ENCODE measurements around the gene LIG4.

The LIG4 gene

GRCh38 chr13:108215436-108215835, at the start of gene LIG4:
Gene LIG4 (minus strand): TSS chr13:108215536. CDS start chr13:108211268, 4,268 bp downstream.
- peak within 1 kb of the TSS; percentile 62 for H3K4me3 ChIP-seq (ENCODE audit: low read length)

DNA sequence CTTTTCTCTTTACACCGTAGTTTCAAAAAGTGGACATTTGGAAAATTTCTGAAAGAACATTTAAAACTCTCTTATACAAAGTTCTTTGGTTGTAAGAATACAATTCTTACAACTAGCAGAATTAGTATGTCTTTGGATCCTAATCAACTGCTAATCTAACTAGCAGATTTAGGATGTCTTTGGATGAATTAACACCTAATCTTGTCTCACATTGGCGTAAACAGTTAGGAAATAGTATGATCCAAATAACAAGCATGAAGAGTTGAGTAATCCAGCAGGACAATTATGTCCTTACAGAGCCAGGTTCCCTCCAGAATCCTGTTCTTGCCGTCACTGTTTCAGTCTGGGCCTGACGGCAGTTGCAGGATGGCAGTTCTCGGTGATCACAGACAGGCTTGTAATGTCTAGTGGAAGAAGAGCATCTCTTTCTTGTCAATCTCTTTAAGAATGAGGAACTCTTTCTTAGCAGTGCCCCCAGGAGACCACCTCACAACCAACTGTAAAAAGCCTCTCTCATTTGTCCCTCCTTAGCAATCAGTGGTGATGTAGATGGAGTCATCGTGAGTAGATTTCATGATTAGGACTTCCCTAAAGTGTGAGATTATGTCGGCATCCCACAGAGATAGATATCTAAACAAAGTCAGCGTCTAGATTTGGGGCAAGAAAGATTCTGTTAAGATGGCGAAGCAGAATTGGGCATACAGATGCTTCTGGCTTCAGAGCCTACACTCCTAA, 48.5 kb upstream of the LIG4 start:
- no peak for TF ChIP-seq CTCF (conservative IDR thresholded peaks at IDR 0.05; ENCODE audit: low read length)
- no peak for DNase-seq (ENCODE audit: low read depth)

More at GRCh38 chr13:108215436-108215835, at the start of gene LIG4:
- peak; percentile 89 for DNase-seq (ENCODE audit: low read depth)
- TF ChIP-seq CTCF (conservative IDR thresholded peaks at IDR 0.05; ENCODE audit: low read length) = no peak

DNA sequence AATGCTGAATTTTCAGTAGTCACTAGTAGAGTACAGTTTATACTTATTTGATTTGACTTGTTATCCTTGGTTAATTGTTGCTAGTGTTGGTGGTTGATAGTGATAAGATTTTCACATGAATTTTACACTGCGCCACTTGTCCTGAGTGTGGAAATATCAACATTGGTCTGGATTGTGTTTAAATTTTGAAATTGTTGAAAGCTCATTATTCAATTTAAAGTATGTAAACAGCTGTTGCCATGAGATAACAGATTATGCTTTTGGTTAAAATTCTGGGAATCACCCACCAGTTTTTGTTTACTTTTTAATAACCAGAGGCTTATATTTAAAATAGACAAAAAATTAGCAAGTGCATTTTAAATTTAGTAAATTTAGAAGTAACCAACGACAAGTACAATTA, 41.9 kb upstream of the LIG4 start:
- DNase-seq (ENCODE audit: low read depth) = no peak
- TF ChIP-seq CTCF (conservative IDR thresholded peaks at IDR 0.05; ENCODE audit: low read length) = no peak
- no peak overlapping the region for H3K4me3 ChIP-seq (ENCODE audit: low read length)

More for the DNA sequence above, 48.5 kb upstream of the LIG4 start:
- no peak overlapping the region for H3K4me3 ChIP-seq (ENCODE audit: low read length)

DNA sequence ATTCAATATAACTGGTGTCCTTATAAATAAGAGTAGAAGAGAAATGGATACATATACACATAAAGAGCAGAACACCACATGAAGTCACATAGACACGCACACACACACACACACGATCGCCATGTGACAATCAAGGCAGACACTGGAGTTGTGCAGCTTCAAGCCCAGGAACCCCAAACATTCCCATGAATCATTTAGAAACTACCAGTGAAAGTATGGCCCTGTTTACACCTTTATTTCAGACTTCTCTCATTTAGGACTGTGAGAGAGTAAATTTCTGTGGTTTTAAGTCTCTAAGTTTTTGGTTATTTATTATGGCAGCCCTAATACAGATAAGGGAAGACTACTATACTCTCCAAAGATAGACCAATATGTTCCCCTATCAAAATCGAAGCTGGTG, 33.8 kb upstream of the LIG4 start:
- DNase-seq (ENCODE audit: low read depth) = no peak
- H3K4me3 ChIP-seq (ENCODE audit: low read length) = no peak overlapping the region
- no peak for TF ChIP-seq CTCF (conservative IDR thresholded peaks at IDR 0.05; ENCODE audit: low read length)

DNA sequence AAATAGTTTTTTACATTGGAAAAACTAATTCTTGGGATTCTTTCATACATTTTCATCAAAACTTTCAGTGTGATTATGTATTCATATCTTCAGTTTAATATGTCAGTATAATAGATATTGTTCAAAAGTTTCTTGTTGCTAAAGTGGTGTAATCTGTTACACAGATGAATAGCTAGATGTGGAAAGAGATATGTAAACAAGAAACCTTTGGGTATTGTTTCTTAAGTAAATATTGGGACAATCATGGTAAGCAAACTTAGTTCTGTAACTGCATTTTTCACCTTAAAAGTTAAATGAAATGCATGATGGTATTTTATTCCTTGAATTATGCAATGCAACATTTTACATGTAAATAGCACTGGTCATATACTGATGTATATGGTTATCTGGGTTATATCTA, 15.0 kb upstream of the LIG4 start:
- TF ChIP-seq CTCF (conservative IDR thresholded peaks at IDR 0.05; ENCODE audit: low read length) = no peak
- H3K4me3 ChIP-seq (ENCODE audit: low read length) = no peak overlapping the region
- no peak for DNase-seq (ENCODE audit: low read depth)

GRCh38 chr13:108227651-108228272, 12.4 kb upstream of the LIG4 start:
- H3K4me3 ChIP-seq (ENCODE audit: low read length) = no peak overlapping the region
- DNase-seq (ENCODE audit: low read depth) = peak; percentile 40
- peak; percentile 85 for TF ChIP-seq CTCF (conservative IDR thresholded peaks at IDR 0.05; ENCODE audit: low read length)

DNA sequence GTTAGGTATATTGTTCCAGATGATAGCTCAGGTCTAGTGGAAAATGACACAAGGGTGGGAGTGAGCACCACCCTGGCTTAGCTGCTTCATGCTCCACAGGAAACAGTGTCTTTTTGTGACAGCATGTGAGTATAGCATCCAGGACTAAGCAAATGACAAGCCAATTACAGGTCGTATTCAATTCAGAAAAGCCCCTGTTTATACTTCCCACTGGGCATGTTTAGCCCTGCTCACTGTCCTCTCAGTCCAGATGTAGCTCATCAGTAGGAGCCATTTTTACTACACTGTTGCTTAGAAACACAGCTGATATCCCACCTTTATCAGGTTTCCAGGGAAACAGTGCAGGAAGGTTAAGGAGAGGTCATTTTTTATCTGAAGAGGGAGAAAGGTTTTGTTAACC, 10.8 kb upstream of the LIG4 start:
- H3K4me3 ChIP-seq (ENCODE audit: low read length) = no peak overlapping the region
- DNase-seq (ENCODE audit: low read depth) = no peak
- TF ChIP-seq CTCF (conservative IDR thresholded peaks at IDR 0.05; ENCODE audit: low read length) = no peak

Measured in AG10803 (cell line).